HPDE6-E6E7 (cell line): ENCODE results near the gene ADGRL3.
A peak's percentile ranks its signal among the peaks of the same experiment; 100 is the strongest.
"Not testable (repeated sequence)": the region's sequence is repeated elsewhere in the genome, so short reads cannot be mapped to it uniquely, and the experiment has no call there.

Experiments
- DNase-seq: peaks from one replicate; pipeline ENCODE4 v3.0.0; 2011; ENCODE audit warnings: missing footprints; ENCODE audit errors: extremely low spot score

The ADGRL3 gene

DNA sequence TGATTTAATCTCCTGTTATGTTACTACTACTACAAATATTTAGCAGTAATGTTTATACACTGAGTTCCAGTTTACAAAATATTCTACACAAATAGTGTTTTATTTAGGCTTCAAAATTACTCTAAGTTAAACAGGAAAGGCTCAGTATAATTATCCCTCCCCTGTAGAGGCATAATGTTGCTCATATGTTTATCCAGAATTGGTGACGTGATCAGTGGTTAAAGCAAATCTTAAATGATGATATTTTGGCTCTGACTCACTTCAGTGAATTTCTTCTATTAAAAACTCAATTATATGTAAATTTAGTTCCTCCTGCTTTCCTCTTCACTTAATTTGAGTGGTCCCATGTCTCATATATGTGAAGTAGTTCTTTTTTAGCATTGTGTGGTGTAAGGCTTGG is 438.5 kb downstream of the ADGRL3 start:
- no peak for DNase-seq

GRCh38 chr4:61646746-61647350 is 446.7 kb downstream of the ADGRL3 start:
- DNase-seq: not testable (repeated sequence)

DNA sequence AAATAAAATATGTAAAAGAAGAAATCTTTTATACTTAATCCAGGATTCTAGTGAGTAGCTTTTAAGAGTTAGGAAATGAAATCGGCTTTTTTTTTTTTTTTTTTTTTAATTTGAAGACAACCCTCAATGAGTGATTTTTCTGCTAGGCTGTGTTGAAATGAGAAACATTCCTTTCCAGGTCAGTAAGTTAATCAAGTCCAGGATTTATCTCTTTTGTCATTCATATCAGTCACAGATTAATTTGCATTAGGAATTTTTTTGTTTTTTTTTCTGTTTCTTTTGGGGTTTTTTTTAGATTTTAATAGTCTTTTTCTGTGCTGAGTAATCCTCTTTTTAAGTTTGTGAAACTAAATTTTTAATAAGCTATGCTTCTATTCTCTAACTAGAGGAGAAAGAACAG is 448.1 kb downstream of the ADGRL3 start:
- no peak for DNase-seq

- DNase-seq: no peak
Observed at GRCh38 chr4:61657016-61657415, 456.9 kb downstream of the ADGRL3 start.

- no peak for DNase-seq
Observed at GRCh38 chr4:61661960-61662359, 461.8 kb downstream of the ADGRL3 start.

DNA sequence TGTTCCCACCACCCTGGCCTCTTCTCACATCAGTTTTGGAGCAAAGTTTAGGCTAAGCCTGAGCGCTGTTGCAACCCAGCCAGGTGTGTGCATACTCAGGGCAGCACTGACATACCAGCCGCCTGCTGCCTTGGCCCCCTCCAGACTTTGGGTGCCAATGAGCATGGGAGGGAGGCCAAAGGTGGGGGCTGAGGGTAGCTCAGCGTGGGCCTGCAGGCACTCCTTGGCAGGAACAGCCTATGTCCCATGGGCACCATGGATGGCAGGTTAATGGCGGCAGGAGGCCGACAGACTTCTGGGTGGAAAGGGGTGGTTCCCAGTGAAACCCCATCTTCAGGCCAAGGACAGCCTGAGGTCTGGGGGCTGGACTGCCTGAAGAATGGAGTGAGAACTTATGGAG is 462.2 kb downstream of the ADGRL3 start:
- no peak for DNase-seq

- no peak for DNase-seq
Observed at GRCh38 chr4:61663310-61663709, 463.2 kb downstream of the ADGRL3 start.

DNA sequence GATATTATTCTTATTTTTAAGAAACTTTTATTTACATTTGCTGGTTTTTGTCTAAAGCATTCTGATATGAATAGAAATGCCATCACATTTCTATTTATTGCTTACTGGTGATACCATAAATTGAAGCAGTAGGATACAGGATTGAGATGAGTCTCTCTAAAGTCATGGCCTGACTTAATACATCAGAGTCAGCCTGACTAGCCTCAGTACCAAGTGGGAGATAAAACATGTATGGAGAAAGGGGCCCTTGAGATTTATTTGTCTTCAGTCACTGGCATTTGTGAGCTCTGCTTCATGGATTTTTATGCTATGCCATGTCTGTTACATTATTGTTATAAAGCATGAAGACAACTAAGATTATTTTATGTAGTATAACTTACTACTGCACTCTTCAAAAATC is 465.5 kb downstream of the ADGRL3 start:
- DNase-seq: no peak

DNA sequence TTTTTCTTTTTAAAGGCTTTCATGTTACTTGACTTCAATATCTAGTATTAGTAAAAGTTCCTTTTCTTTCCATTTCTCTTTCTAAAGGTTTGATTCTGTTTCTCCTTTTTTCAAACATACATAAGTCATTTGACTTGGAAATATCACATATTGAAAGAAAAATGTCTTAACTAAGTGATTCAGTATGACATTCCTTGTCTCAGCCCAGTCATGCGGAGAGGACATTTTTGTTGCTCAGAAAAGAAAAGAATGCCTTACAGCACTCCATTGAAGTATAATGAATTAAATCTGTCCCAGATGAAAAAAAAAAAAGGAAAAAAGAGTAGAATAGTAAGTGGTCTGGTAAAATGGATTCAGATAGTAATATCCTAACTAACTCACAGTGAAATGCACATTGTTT is 466.1 kb downstream of the ADGRL3 start:
- no peak for DNase-seq

DNA sequence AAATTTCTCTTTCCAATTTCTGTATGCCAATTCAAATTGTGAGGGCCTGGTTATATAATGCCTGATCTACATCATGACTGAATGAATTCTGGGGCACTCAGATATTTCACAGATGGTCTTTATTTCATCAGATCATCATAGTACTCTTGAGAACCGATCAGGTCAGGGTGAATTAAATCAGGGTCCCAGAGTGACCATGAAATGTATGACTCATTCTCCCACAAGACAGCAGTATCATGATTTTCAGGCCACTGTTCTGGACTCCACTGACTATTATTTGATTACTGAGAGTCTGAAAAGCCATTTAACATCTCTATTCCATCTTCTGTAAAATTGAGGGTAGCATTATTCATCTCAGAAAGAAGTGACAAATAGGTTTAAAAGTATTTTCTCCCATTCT is 471.5 kb downstream of the ADGRL3 start:
- DNase-seq: no peak

DNA sequence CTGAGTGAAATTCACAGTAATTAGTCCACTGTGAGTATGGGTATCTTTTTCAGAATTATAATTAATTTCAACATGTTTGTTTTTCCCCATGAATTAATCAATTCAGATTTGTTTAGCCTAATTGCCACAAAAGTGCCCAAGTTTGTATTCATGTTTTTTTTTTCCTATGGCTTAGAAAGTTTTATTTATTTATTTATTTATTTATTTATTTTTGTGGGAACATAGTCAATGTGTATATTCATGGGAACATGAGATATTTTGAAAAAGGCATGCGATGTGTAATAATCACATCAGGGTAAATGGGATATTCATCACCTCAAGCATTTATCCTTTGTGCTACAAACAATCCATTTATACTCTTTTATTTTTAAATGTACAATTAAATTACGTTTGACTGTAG is 475.3 kb downstream of the ADGRL3 start:
- no peak for DNase-seq

- no peak for DNase-seq
Observed at GRCh38 chr4:61678297-61678696, 478.2 kb downstream of the ADGRL3 start.

- DNase-seq: no peak
Observed at GRCh38 chr4:61693520-61693919, 493.4 kb downstream of the ADGRL3 start.

DNA sequence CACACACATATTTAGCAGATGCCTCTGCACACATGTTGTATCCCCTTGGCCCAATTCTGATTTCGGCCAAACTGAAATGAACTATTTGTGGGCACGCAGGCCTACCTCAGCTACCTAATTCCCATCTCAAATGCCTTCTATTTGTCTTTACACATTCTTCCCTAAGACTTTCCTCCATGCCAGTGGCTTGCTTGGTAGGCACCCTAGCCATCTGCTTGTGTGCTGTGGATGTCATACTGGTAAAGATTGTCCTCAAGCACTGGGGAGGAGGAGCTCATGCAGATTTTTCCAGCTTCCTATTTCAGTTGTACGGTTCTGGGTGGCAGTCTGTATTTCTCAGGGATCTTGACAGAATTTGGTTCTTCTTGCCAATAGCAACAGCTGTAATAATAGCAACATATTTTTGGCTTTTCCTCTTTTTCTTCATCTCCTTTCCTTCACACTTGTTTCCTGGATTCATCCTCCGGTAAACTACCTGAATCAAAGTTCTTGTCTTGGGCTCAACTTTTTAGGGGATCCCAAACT is 514.3 kb downstream of the ADGRL3 start:
- no peak for DNase-seq

DNA sequence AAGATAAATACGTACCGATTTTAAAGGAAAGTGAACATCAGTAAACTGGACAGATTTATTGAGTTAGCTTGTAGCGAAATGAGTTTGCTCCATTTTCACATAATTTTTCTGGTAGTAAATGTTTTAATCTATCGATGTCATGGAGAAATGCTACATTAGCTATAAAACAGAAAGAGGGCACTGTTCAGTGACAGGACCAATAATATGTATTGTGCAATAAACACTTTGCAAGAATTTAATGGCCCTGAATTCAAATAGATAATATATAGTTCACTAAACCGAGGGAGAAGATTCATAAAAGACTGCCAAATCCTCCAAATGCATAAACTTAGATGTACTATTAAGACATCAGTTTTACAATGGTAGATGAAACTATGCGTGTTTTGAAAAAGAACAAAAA is 516.3 kb downstream of the ADGRL3 start:
- no peak for DNase-seq

DNA sequence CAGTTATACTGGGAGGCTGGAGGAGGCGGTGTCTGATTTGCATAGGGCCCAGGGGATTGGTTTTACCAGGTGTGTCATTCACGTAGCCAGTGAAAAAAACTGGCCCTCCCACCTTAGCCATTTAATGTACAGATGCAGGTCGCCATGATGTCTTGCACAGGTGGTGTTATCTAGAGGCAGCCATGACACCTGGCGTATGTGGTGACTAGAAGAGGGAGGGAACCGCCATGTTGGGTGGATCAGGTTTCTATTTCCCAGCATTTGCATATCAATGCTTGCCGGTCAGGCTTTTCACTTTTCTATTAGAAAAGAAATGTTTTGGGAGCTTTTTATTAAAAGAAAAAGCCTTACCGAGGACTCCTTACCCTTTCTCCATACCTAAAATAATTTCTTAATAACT is 523.4 kb downstream of the ADGRL3 start:
- DNase-seq: no peak

GRCh38 chr4:61727286-61727685 is 527.2 kb downstream of the ADGRL3 start:
- DNase-seq: no peak

DNA sequence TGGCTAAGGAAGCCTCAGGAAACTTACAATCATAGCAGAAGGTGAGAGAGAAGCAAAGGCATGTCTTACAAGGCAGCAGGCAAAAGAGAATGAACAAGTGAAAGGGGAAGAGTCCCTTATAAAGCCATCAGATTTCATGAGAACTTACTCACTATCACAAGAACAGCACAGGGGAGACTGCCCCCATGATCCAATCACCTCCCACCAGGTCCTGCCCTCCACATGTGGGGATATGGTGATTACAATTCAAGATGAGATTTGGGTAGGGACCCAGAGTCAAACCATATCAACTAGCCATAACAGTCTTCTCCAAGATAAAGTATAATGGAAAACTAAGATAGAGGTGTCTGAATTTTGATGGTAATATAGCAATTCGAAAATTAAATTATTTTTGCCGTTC is 534.3 kb downstream of the ADGRL3 start:
- no peak for DNase-seq

DNA sequence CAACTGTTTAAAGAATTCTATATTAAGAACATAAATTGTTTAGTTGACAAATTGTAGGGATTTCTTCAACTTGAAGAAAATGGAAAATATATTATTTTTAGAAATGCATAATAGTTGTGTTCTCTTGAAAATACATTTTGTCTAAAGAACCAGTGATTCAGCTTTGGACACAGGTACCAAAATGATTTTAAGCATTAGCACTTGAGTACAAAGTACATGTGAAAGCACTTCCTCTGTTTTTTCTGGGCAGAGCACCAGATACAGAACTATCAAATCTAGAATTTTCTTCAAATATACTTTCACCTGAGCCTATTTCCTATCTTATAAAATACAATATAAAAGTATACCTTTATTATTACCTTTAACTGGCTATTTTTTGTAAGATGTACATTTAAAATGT is 539.8 kb downstream of the ADGRL3 start:
- DNase-seq: no peak

DNA sequence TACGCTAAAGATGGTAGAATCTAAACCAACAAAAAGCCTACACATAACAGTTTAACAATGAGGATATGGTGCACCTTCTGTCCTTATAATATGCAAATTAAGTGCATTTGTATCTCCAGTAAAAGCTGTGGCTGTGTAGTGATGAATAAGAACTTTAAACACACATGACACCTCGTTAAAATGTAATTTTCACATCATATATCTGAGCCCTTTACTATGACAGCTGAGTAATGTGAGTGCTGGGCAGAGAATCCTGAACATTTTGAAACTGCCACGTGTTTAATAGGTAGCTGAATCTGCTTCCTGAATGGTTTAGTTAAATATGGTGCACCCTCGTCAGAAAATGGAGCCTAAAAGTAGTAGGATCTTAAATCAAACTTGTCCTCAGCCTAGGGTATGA is 540.8 kb downstream of the ADGRL3 start:
- DNase-seq: no peak

GRCh38 chr4:61741327-61742096 is 541.4 kb downstream of the ADGRL3 start:
- peak; percentile 12 for DNase-seq

GRCh38 chr4:61750810-61751209 is 550.7 kb downstream of the ADGRL3 start:
- no peak for DNase-seq

DNA sequence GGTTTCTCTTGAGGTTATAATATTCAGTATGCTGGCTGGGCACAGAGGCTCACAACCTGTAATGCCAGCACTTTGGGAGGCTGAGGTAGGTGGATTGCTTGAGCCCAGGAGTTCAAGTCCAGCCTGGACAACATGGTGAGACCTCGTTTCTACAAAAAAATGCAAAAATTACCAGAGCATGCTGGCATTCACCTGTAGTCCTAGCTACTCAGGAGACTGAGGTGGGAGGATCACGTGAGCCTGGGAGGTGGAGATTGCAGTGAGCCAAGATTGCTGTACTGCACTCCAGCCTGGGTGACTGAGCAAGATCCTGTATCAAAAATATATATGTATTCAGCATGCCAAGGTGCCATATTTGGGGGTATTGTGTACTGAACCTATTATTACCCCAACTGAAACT is 552.5 kb downstream of the ADGRL3 start:
- DNase-seq: no peak
